HG02970 (cell line): ENCODE measurements around the gene CFDP1.

Experiments
- ATAC-seq: cut with Tn5 transposase; IDR thresholded peaks from one replicate; pipeline ENCODE4 v1.9.1; 2021; ENCODE audit warnings: mild to moderate bottlenecking, moderate library complexity, moderate number of reproducible peaks; ENCODE audit not compliant: unreplicated experiment, low FRiP score

The CFDP1 gene

DNA sequence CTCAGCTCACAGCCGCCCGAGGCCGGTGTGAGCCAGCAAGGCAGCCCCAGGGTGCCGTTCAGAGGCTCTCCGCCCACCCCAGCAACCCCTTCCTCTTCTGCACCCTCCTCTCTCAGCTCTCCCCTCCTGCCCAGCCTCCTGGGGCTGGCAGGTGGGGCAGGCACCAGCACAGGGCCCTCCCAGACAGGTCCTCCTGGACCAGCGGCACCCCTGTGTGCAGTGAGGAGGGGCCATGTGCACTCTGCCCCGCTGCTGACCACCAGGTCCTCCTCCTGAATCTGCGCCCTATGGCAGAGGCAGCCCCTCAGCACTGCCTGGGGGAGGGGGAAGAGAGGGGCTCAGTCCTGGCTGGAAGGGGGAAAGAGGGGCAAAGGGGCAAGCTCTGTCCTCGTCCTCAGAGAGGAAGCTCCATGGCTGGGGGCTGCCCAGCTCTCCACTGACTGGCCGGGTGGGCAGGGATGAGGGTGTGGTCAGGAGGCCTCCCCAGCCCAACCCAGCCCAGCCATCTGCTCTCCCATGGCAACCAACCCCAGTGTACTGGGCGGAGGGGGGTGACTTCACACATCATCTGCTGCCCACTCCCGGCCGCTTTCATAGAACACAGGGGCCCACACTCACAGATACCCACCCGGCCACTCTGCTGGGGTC, 176.5 kb downstream of the CFDP1 start:
- ATAC-seq: no peak

DNA sequence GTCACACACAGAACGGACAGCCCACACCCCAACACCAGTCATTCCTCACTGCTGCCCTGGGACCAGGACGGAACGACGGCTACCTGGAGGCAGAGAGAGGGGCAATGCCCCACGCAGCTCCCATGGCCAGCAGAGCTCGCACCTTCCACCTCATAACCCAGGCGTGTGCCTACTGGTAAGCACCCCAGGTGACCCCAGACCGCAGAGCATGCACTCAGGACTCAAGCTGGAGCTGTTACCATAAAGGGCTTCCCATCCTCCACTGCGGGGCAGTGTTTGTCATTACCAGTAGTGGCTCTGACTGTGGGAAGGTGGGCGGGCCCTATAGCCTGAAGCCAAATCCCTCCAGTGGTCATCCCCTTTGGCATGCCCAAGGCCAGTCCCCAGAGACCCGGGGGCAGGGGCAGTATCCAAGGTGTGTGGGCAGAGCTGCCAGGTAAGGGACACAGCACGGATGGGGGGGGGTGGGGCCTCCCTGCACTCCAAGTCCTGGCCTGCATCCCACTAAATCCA, 177.2 kb downstream of the CFDP1 start:
- ATAC-seq: no peak

- no peak for ATAC-seq
Measured at GRCh38 chr16:75254359-75254837, 178.9 kb downstream of the CFDP1 start.

GRCh38 chr16:75252946-75253911, 180.1 kb downstream of the CFDP1 start:
- ATAC-seq: no peak

GRCh38 chr16:75252049-75252864, 181.0 kb downstream of the CFDP1 start:
- no peak for ATAC-seq

GRCh38 chr16:75251280-75252048, 181.8 kb downstream of the CFDP1 start, which contains the start of gene BCAR1:
Gene BCAR1 (minus strand): TSS chr16:75251624. CDS start chr16:75251482, 142 bp downstream.
- no peak for ATAC-seq

GRCh38 chr16:75250809-75251279, 182.5 kb downstream of the CFDP1 start:
- no peak for ATAC-seq

- ATAC-seq: no peak
Measured at GRCh38 chr16:75250089-75250808, 183.1 kb downstream of the CFDP1 start.

DNA sequence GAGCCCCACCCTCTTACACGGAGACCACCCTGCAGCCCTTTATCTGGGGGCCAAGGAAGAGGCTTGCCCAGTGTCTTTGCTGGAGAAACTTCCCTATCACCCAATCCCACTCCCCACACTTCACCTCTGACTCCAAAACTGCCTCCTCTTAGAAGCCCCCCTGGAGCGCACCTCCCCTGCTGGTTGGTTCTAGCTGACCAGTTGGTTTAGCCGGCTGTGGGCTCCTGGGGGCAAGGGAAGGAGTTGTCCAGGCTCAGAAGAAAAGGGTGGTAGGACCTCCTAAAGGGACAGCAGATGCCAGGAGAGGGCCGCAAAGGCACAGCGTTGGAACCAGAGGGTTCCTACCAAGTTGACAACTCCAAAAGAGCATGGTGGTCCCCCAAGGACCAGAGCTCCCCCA, 183.9 kb downstream of the CFDP1 start:
- no peak for ATAC-seq

DNA sequence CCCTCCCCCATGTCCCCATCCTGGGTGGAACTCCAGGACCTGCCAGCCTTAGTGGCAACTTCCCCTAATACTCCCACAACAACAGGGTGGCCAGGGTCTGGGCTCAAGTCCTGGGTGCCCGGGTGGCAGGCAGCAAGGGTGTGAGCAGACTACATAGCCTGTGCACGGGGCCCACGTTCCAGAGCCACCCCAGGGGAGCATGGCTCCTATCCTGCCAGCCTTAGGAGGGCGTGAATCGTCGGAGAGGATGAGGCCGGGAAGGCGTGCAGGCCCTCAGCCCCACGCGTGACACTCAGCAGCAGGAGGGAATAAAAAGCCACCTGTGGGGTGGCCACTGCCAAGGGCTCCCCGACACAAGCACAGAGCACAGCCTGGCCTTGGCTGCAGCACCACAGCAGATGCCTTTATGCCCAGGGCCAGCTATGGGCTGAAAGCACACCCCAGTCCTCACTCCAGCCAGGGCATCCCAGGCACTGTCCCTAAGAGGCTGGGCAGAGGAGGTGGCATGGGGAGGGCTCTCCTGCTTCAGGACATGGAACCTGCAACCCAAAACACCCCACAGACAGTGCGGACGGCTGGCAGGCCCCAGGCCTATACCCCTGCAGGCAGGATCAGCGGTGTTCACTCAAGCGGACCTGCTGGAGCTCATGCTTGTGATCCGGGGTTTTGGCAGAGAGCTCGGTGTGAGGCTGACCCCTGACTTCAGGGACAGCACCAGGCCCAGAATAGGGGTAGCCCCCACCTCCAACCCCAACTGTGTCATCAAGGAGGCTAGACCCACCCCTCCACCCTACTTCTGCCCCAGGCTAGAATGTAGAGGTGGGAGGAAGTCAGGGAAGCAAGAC, 184.5 kb downstream of the CFDP1 start:
- ATAC-seq: no peak

DNA sequence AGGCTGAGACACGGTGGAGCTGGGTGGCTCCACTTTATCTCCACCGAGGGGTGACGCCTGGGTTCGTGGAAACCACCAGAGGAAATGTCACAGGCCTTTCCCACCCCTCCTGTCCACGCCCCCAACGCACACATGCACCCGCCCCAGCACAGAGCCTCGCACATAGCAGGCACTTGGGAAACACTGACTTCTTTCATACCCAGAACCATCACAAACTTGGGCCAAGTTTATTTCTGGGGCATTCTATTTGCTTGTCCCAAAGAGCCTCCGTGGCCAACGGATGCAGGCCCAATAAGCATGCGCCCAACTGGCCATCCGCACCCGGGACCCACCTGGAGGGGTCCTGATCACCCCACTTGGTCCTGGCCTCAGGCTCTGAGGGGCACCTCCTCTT, 185.2 kb downstream of the CFDP1 start:
- ATAC-seq: no peak

DNA sequence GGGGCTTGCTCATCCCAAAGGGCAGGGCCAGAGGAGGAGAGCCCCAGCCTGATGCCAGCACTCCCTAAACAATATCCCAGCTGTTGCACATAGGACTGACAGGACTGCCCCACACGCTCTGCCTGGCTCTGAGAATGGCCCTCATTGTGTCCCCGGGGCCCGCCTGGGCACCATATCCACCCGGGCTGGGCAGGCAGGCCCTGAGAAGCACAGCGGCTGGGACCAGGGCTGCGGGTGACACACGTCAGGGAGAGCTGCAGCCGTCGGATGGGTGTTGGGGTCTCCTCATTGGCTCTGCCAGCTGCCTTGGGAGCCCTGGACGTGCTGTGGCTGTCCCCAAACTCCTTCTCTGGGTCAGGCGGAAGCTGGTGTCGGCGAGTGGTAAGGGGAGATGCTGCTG, 186.1 kb downstream of the CFDP1 start:
- ATAC-seq: no peak

- no peak for ATAC-seq
Measured at GRCh38 chr16:75246504-75247205, 186.6 kb downstream of the CFDP1 start.

- no peak for ATAC-seq
Measured at GRCh38 chr16:75244844-75245758, 188.2 kb downstream of the CFDP1 start.

DNA sequence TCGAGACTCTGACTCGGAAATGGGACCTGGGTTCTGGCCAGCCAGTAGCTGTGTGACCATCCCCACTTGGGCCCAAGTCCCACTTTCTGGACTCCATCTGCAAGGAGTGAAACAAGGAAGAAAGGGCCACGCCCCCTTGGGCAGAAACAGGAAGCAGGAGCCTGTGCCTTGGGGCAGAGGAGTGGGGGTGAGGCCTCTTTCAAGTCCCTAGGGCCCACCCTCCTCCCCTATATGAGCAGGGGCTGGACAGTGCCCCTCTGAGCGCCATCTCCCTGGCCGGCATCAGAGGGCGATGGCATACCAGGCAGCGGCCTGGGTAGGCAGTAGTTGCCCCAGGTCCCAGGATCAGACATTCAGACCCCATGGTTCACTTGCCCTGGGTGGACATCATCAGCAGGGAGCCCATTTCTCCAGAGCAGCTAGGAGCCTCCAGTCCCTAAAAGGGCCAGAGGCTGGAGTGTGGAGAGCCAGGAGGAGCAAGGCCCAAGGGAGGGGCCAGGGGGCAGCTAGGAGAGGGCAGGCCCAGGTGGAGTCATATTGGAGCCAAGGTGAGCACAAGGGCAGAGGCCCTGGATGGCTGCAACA, 189.0 kb downstream of the CFDP1 start:
- no peak for ATAC-seq
